IPS-20b (cell line): ENCODE results near the gene PTCHD1.
A peak's percentile ranks its signal among the peaks of the same experiment; 100 is the strongest.

Experiments used
- H3K27ac ChIP-seq: one replicate; pipeline ENCODE4 v1.5.1; 2013; ENCODE audit warnings: low read length
- H3K27me3 ChIP-seq: 2 replicates; pipeline ENCODE4 v1.6.1; 2013; ENCODE audit warnings: mild to moderate bottlenecking, low read length, inconsistent platforms; ENCODE audit not compliant: insufficient read depth
- H3K36me3 ChIP-seq: 2 replicates; pipeline ENCODE4 v1.6.1; 2013; ENCODE audit warnings: low read depth, mild to moderate bottlenecking, inconsistent platforms, low read length, moderate library complexity; ENCODE audit not compliant: insufficient read depth
- H3K4me1 ChIP-seq: 2 replicates; pipeline ENCODE4 v1.6.1; 2013; ENCODE audit warnings: mild to moderate bottlenecking, control low read depth, inconsistent platforms, low read length, moderate library complexity; ENCODE audit not compliant: insufficient read depth
- H3K4me3 ChIP-seq: 2 replicates; pipeline ENCODE4 v1.5.1; 2013; ENCODE audit warnings: mild to moderate bottlenecking, low read length, inconsistent platforms
- H3K9ac ChIP-seq: 2 replicates; pipeline ENCODE4 v1.6.1; 2013; ENCODE audit warnings: low read depth, mild to moderate bottlenecking, inconsistent platforms, low read length, moderate library complexity
- H3K9me3 ChIP-seq: 2 replicates; pipeline ENCODE4 v1.6.1; 2013; ENCODE audit warnings: mild to moderate bottlenecking, low read depth, low read length, inconsistent platforms; ENCODE audit not compliant: insufficient read depth

The PTCHD1 gene

DNA sequence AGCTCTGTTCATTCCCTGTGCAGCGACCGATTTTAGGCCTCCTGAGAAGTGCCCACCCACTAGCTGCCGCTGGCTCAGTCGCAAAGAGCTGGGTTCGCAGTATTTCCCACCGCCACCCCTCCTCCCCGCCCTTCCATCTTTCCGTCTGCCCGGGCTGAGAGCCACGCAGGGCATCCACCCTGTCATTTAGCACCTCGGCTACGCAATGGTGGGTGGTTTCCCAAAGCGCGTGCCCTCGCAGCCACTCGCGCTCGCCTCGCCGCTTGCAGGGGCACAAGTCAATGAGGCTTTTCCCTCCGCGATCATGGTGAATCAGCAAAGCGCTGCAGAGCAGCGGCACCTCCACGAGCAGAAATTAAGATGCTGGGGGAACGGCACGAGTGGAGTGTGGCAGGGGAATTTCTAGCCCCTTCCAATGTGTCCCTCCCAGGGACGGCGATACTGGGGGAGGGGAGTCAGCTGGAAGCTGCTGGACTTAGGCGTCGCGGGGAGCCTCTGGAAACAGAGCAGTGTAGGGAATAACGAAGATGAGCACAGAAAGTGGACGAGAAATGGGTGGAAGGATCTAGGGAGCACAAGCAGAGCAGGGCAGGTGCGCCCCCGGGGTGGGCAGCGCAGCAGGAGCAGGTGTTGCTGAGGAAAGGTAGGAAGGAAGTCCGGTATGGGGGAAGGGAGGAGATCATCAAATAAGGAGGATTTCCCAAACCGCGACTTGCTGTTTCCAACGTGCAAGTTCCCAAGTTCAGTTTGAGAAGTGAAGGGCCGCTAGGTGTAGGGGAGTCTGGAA, 2.4 kb upstream of the PTCHD1 start:
- H3K9ac ChIP-seq, result peak overlapping the region; percentile 2; the same call in 1 of the 2 replicates
- H3K9me3 ChIP-seq, result no peaks in the 10 kb centered on the region
- no peak overlapping the region for H3K27ac ChIP-seq
- H3K27me3 ChIP-seq, result peaks cover 64% of the 10 kb centered on the region
- no peaks in the 10 kb centered on the region for H3K36me3 ChIP-seq
- H3K4me3 ChIP-seq, result peak overlapping the region; percentile 74
- 0 out of 2 replicates have a peak, but pooled peaks cover 3% of the 10 kb centered on the region for H3K4me1 ChIP-seq

DNA sequence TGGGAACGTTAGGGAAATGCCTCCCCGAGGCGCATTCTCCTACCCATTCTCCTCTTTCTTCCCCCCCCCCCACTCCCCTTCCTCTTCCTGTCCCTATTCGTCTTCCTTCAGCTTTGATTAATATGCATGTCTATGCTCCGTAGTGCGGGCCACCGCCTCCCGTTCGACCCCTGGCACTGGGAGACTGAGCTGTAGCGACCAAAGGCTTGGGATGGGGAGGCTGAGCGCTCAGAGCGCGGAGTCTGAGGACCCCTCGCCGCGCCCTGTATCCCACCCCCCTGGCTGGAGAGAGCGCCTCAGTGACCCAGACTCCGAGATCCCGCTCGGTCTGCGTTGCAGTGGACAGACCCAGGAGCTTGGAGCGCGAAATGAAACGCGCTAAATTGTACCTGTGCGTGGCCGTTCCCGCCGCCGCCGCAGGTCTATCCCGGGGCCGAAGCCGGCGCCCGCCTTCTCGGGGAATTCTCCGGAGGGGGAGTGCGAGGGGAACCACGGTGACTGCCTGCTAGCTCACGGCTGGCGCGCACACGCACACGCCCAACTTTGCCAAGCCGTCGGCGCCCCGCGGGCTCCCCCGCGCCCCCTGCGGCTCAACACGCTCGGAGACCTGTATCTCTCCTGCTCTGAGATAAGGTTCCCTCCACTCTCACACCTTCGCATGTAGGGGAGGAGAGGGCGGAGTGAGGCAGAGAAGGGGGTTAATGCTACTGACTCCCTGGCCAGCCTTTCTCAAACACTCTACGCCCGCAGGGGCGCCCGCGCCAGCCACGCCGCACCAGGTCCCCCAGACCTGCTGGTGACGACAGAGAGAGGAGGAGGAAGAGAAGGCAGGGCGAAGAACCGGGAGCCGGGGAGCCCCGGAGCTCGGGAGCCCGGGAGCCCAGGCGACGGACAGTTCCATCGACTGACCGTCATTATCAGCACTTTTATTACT, 1.5 kb upstream of the PTCHD1 start:
- peak overlapping the region; percentile 74 for H3K4me3 ChIP-seq
- no peak overlapping the region; the same call in 1 of the 2 replicates for H3K9ac ChIP-seq

GRCh38 chrX:23333842-23334520, 668 bp upstream of the PTCHD1 start:
- peaks cover 68% of the 10 kb centered on the region for H3K27me3 ChIP-seq
- H3K36me3 ChIP-seq, result no peaks in the 10 kb centered on the region

More for the DNA sequence above, 1.5 kb upstream of the PTCHD1 start:
- Histone ChIP-seq H3K27ac (no peak overlapping the region), H3K9me3 (no peaks in the 10 kb centered on the region), H3K36me3 (no peaks in the 10 kb centered on the region), H3K4me1 (peaks cover 3% of the 10 kb centered on the region; the same call in 1 of the 2 replicates), H3K27me3 (peaks cover 68% of the 10 kb centered on the region)

DNA sequence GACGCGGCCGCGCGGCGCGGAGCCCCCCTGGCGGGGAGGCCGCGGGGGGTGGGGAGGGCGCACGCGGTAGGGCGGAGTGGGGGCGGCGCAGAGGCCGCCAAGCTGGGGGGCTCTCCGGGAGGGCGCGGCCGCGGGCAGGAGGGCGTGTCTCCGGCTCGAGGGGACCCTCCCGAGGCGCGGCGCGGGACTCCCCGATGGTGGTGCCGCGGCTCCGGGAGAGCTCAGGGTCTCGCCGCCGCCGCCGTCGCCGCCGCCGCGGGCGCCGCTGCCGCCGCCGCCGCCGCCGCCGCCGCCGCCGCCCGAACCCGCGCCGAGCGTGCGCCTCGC, 165 bp upstream of the PTCHD1 start:
- peaks cover 68% of the 10 kb centered on the region for H3K27me3 ChIP-seq
- peaks cover 3% of the 10 kb centered on the region; the same call in 1 of the 2 replicates for H3K4me1 ChIP-seq
- H3K4me3 ChIP-seq, result peak overlapping the region; percentile 74; the same call in 1 of the 2 replicates
- H3K9me3 ChIP-seq, result no peaks in the 10 kb centered on the region
- H3K27ac ChIP-seq, result no peak overlapping the region
- no peaks in the 10 kb centered on the region for H3K36me3 ChIP-seq
- no peak overlapping the region for H3K9ac ChIP-seq

More at GRCh38 chrX:23333842-23334520, 668 bp upstream of the PTCHD1 start:
- H3K9me3 ChIP-seq, result no peaks in the 10 kb centered on the region
- H3K9ac ChIP-seq, result no peak overlapping the region; the same call in 1 of the 2 replicates
- H3K27ac ChIP-seq, result no peak overlapping the region
- H3K4me3 ChIP-seq, result peak overlapping the region; percentile 74
- H3K4me1 ChIP-seq, result peaks cover 3% of the 10 kb centered on the region; the same call in 1 of the 2 replicates

DNA sequence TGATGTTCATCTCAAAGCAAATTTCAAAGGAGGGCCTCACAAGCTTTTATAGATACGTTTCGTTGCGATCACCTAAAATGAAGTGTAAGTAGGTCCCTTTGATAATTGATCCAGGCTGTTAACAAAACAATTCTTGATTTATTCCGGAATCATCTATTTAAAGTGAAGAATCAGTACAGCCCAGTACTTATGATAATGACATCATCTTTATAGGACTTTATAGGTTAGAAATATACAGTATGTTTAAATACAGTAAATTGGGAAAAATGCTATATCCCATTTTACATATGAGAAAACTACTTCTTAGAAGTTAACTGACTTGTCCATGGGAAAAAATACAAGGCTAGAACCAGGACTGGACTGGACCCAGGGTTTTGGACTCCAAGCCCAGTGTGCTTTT, 3.7 kb downstream of the PTCHD1 start:
- no peak overlapping the region for H3K9ac ChIP-seq
- peaks cover 3% of the 10 kb centered on the region; the same call in 1 of the 2 replicates for H3K4me1 ChIP-seq
- no peaks in the 10 kb centered on the region for H3K9me3 ChIP-seq
- peaks cover 38% of the 10 kb centered on the region for H3K27me3 ChIP-seq
- no peak overlapping the region for H3K27ac ChIP-seq
- H3K4me3 ChIP-seq, result no peak overlapping the region
- H3K36me3 ChIP-seq, result no peaks in the 10 kb centered on the region

- no peak overlapping the region for H3K9ac ChIP-seq
- no peak overlapping the region for H3K4me3 ChIP-seq
- no peaks in the 10 kb centered on the region for H3K9me3 ChIP-seq
- H3K27me3 ChIP-seq, result peaks cover 13% of the 10 kb centered on the region
- H3K27ac ChIP-seq, result no peak overlapping the region
- H3K4me1 ChIP-seq, result peaks cover 7% of the 10 kb centered on the region; the same call in 1 of the 2 replicates
- H3K36me3 ChIP-seq, result no peaks in the 10 kb centered on the region
Measured at GRCh38 chrX:23341452-23341851, 6.8 kb downstream of the PTCHD1 start.

DNA sequence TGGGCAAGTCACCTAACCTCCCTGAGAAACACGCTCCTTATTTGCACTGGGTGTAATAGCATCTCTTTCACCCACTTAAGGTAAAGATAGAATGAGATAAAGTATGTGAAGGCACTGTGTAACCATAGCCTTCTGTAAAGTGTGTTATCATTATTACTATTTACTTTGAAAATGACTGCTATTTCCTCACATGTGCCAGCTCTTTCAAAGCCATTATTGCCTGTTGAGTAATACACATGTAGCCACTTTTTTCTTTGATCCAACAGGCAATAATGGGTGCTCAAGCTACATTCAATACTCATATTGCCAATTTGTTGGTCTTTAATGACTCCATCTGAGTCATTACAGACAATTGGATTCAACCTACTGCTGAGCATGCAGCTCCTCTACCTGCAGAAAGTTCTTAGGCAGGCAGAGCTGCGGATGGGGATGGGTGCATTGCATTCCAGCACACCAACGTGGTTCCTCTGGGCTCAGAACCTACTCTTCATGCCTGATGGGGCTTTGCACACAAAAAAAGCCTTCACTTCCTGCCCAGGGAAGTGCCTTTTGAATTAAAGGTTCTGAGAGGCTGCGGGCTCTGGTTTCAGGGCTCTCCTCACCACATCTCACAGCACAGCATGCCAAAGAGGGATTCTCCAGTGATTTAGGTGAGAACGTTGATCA, 9.7 kb downstream of the PTCHD1 start:
- Histone ChIP-seq H3K9ac (no peak overlapping the region), H3K4me3 (no peak overlapping the region), H3K27ac (no peak overlapping the region), H3K36me3 (no peaks in the 10 kb centered on the region), H3K4me1 (peaks cover 7% of the 10 kb centered on the region; the same call in 1 of the 2 replicates), H3K9me3 (no peaks in the 10 kb centered on the region), H3K27me3 (no peaks in the 10 kb centered on the region)

DNA sequence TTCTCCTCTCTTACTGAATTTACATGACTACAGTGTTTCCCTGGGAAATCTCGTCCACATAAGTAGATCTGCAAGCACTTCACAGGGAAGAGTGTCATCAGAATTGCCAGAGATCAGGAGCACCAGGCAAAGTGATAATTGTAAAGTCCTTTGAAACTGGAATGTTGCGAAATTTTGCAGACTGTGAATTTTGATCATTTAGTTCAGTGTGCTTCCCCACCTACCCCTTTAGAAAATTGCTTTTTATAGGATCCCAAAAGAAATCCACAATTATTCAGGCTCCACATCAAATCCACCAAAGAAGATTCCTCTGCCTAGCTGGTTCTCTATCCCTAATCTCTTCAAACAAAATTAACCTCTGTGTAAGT, 10.2 kb downstream of the PTCHD1 start:
- H3K9me3 ChIP-seq, result no peaks in the 10 kb centered on the region
- no peak overlapping the region for H3K27ac ChIP-seq

DNA sequence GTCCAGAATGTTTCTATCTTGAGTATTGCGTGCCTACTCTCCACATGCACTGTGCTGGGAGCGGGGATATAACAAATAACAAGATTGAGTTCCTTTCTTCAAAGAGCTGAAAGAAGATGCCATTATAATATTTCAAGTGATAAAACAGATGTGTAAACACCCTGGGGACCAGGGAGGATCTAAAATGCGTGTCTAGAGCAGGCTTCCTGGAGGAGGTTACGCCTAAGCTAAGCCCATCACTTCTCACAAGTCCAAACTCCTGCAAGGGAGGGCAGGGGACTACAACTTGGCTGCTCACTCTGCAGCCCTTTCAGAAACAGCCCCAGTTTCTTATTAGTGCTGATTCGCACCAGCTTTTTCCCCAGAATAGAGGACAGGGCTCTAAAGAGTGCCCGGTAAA, 21.5 kb downstream of the PTCHD1 start:
- no peaks in the 10 kb centered on the region for H3K4me1 ChIP-seq
- H3K27me3 ChIP-seq, result no peaks in the 10 kb centered on the region
- H3K9me3 ChIP-seq, result no peaks in the 10 kb centered on the region
- H3K36me3 ChIP-seq, result no peaks in the 10 kb centered on the region
- H3K4me3 ChIP-seq, result no peak overlapping the region
- H3K9ac ChIP-seq, result no peak overlapping the region
- H3K27ac ChIP-seq, result no peak overlapping the region

More for the DNA sequence above, 10.2 kb downstream of the PTCHD1 start:
- H3K27me3 ChIP-seq, result no peaks in the 10 kb centered on the region
- H3K4me3 ChIP-seq, result no peak overlapping the region
- H3K36me3 ChIP-seq, result no peaks in the 10 kb centered on the region
- peaks cover 7% of the 10 kb centered on the region; the same call in 1 of the 2 replicates for H3K4me1 ChIP-seq
- no peak overlapping the region for H3K9ac ChIP-seq

DNA sequence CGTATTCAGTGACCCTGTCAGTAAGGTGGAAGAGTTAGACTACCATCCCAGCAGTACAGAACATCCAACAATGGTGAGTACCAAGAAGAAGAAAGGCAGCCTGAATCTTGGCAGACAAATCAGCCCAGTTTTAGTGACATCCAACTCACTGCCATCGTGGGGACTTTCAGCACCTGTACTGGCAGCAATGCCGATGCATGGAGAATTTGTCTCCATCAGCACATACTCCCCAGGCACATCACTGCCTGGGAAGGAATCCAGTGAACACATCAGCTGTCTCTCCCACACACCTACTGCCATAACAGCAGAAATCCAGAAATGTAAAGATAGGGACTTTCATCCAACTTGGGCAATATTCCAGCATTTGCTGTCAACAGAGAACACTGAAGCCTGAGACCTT, 29.8 kb downstream of the PTCHD1 start:
- no peak overlapping the region for H3K9ac ChIP-seq
- H3K4me1 ChIP-seq, result no peaks in the 10 kb centered on the region
- no peak overlapping the region for H3K27ac ChIP-seq
- H3K36me3 ChIP-seq, result no peaks in the 10 kb centered on the region
- no peaks in the 10 kb centered on the region for H3K9me3 ChIP-seq
- H3K4me3 ChIP-seq, result no peak overlapping the region
- no peaks in the 10 kb centered on the region for H3K27me3 ChIP-seq

- Histone ChIP-seq H3K9me3 (no peaks in the 10 kb centered on the region), H3K27me3 (no peaks in the 10 kb centered on the region)
Measured at GRCh38 chrX:23365541-23365940, 30.9 kb downstream of the PTCHD1 start.

More at GRCh38 chrX:23365541-23365940, 30.9 kb downstream of the PTCHD1 start:
- Histone ChIP-seq H3K9ac (no peak overlapping the region), H3K4me1 (no peaks in the 10 kb centered on the region), H3K27ac (no peak overlapping the region), H3K4me3 (no peak overlapping the region), H3K36me3 (no peaks in the 10 kb centered on the region)
